NCI-H2196 treated with DMSO at 0.1 percent for 48 hours (cell line): ENCODE results near the gene PRELID1.
"Not testable (repeated sequence)": the region's sequence is repeated elsewhere in the genome, so short reads cannot be mapped to it uniquely, and the experiment has no call there.

Source experiments
- DNase-seq: peaks from one replicate; lab custom pipeline; 2025; ENCODE audit not compliant: unreplicated experiment; lab: John Stamatoyannopoulos, UW

Gene PRELID1, protein sequence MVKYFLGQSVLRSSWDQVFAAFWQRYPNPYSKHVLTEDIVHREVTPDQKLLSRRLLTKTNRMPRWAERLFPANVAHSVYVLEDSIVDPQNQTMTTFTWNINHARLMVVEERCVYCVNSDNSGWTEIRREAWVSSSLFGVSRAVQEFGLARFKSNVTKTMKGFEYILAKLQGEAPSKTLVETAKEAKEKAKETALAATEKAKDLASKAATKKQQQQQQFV

DNA sequence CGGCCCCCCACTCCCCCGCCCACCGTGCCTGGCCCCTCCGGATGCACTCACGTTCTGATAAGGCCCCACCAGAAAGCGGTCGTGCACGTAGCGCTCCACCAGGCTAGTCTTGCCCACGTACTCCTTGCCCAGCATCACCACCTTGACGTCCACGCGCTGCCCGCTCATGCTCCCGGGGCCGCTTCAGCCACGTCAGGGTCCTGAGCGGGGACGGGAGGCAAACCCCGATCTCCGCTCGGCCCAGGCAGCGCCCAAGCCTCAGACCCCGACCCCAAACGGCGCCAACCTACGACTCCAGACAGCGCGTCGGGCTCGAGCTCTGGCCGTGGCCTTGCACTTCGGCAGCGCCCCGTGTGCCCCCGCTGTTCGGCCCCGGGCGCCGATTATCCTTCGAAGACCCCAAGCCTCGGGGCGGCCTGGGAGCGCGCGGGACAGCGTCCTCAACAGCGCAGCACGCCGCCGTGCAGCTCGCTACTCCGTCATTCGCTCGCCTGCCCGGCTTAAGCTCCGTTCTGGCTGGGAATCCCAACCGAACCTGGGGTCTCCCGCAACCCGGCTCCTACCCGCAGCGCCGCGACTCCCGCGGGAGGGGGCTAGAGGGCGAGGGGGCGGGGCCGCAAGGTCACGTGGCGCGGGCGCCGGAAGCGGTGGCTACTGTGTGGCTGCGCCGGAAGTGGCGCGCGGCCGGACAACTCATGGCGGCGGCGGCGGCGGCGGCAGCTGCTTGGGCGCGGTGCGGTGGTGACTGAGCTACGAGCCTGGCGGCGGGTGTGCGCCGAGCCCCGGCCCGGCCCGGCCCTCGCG, at the start of gene PRELID1, which contains the start of gene RAB24:
PRELID1 (plus strand) TSS at position 679 of the 804 bp plus-strand sequence. CDS start 187 bp downstream, outside the sequence.
RAB24 (minus strand) TSS at position 599 of the 804 bp plus-strand sequence; CDS start at position 168, 431 bp downstream.
- DNase-seq: peak; percentile 47

DNA sequence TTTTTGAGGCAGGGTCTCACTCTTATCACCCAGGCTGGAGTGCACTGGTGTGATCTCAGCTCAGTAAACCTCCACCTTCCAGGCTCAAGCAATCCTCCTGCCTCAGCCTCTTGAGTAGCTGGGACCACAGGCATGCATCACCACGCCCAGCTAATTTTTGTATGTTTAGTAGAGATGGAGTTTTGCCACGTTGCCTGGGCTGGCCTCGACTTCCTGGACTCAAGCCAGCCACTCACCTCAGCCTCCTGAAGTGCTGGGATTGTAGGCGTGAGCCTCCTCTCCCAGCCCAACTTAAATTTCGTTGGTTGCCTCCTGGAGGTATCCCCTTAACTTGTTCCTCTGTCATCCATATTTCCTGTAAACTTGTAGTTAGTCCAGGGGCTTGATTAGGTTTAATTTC, 47.3 kb upstream of the PRELID1 start:
- DNase-seq: no peak

DNA sequence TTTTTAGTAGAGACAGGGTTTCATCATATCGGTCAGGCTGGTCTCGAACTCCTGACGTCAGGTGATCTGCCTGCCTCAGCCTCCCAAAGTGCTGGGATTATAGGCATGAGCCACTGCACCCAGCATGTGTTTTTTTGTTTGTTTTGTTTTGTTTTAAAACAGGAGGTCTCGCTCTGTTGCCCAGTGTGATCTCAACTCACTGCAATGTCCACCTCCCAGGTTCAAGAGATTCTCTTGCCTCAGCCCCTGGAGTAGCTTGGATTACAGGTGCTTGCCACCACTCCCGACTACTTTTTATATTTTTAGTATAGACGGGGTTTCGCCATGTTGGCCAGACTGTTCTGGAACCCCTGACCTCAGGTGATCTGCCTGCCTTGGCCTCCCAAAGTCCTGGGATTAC, 44.9 kb upstream of the PRELID1 start:
- DNase-seq: not testable (repeated sequence)

DNA sequence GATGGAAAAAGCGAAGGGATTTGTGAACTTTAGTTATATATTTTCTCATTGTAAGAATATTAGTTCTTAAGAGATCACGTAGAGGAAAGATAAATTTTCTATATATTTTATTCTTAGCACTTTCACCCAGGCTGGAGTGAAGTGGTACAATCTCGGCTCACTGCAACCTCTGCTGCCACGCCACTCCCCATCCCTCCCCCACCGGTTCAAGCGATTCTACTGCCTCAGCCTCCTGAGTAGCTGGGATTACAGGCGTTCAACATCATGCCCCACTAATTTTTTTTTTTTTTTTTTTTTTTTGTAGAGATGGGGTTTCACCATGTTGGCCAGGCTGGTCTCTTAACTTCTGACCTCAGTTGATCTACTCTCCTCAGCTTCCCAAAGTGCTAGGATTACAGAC, 42.6 kb upstream of the PRELID1 start:
- DNase-seq: no peak

DNA sequence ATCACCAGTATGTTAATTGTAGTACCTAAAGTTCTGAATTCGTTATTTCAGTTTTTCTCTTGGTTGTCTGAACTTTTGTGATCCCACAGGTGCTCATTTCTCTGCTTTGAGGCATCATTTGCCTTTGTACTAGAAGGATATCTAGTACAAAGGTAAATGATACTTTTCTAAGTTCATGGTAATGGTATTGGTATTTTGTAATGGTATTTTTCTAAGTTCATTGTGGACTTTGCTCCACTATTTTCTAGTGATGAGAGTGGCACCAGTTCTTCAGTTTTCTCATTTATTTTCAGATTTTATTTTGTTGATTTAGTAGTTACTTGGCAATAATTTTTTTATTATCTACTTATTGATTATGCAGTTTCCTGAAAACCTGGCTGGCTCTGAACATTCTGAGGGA, 42.1 kb upstream of the PRELID1 start:
- DNase-seq: no peak

DNA sequence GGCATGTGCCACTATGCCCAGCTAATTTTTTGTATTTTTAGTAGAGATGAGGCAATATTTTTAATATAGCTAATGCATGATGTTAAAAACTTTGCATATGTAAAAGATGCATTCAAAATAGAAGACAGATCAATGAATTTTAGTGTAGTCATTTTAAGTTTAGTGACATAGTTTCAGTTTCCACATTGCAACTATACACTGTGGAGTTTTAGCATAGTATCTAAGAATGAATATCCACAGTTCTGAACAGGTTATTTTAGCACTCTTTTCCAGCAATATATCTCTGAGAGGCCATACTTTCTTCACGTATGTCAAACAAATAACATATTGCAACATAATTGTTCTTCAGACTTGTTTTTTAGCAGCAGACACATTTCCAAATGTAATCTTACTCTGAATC, 39.4 kb upstream of the PRELID1 start:
- no peak for DNase-seq

DNA sequence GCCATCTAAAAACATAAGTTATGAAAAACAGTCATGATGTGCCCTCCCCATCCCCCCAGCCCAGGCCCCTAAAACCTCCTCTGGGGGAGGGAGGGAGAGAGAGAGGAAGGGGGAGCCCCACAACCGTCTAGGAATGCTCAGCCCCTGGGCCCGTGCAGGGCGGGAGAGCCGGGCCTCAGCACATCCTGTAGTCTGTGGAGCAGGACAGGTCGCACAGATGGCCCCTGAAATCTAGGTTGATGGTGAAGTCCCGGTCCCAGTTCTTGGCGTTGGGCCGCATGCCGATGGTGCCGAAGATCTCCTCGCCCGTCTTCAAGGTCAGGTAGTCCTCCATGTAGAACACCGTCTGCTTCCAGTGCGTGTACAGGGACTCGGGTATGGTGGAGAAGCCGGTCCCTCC, 38.2 kb upstream of the PRELID1 start:
- no peak for DNase-seq

DNA sequence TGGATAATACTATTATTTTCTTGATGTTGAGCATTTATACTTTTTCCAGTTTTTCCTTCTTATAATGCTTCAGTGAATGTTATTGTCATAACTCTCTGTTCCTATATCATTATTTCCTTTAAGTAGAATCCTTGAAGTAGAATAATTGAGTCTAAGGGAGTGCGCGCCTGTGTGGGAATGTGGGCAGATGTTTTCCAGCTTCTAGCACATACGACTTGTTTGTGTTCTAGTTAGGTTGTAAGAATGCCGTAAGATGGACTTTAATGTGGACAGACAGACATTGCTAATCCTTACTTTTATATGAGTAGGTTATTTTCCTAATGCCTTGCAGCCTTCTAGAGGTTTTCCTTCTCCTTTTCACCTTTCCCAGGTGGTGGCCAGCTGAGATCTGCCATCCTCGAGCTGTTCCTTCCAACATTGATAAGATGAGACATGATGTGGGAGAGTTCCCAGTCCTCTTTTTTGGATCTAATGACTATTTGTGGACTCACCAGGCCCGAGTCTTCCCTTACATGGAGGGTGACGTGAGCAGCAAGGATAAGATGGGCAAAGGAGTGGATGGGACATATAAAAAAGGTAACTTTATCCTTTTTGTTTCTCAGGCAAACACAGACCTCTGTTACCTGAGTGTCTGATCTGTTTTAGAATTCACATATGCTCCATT, 34.2 kb upstream of the PRELID1 start:
- no peak for DNase-seq

DNA sequence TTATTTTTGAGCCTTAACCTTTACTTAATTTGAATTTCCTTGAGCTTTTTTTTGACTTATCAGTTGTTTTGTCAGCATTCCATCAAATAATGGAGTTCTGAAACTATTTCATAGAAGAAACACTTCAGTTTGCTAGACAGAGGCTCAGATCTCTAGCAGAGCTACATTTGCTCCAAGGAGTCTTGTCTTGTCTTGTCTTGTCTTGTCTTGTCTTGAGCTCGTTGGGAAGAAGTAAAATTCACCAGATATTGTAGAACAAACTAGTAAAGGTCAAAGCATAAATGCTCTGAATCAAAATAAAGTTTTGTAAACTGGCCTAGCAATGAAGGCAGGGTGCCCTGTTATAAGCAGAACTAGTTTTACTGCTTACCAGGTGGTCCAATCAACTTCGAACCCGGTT, 33.6 kb upstream of the PRELID1 start:
- no peak for DNase-seq

DNA sequence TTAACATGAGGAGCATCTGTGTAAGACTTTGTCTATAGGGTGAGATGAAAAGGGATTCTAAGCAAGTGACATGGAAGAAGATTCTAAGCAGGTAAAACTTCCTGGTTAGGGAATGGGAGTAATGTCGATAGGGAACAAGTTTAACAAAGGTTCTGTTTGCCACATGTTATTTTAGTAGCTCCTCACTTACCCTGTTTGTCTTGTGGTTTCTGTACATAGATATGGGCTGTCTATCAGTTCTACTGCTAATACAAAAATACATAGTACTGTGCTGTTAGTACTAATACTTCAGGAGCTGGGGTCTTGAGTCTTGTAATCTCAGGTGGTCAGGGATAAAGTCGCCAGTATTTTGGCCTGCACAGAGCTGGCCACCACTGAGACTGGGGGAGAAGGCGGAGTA, 32.9 kb upstream of the PRELID1 start:
- DNase-seq: no peak

DNA sequence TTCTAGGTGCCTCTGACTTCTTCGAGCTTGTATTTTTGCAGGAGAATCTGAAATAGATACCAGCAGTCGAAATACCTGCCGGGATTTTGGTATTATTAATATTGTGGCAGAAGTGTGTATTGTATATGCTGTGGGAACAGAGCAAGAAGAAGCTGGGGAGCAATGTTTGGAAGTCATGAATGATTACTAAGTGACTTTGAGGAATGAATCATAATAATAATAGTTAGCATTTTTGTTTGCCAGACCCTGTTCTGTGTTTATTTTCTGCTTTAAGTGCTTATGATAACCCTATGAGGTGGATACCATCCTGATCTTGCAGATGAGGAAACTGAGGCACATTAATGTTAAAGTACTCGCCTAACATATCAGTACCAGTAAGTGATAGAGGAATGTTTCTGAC, 32.5 kb upstream of the PRELID1 start:
- DNase-seq: no peak

DNA sequence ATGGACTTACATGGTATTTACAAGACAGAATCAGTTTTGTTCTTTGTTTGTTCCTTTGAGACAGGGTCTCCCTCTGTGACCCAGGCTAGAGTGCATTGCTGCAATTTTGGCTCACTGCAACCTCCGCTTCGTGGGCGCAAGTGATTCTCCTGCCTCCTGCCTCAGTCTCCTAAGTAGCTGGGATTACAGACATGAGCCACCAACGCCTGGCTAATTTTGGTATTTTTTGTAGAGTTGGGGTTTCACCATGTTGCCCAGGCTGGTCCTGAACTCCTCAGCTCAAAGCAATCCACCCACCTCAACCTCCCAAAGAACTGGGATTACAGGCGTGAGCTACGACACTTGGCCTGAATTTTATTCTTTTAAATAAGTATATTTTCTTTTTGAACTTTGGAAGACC, 27.7 kb upstream of the PRELID1 start:
- DNase-seq: no peak

DNA sequence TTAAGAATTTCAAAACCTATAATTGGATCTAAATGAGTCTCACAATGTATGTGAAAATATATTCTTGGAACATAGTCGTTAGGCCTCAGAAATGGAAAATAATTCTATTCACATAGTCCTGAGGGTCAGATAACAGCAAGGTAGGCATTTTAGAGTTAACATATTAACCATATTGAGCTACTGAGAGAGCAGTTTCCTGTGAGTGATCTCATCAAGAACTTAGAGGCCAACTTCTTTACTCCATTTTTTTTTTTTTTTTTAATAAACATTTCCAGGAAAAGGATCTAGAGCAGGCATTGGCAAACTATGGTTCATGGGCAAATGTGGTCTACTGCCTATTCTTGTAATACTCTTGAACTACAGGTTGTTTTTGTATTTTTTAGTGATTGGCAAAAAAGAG, 26.7 kb upstream of the PRELID1 start:
- DNase-seq: no peak

DNA sequence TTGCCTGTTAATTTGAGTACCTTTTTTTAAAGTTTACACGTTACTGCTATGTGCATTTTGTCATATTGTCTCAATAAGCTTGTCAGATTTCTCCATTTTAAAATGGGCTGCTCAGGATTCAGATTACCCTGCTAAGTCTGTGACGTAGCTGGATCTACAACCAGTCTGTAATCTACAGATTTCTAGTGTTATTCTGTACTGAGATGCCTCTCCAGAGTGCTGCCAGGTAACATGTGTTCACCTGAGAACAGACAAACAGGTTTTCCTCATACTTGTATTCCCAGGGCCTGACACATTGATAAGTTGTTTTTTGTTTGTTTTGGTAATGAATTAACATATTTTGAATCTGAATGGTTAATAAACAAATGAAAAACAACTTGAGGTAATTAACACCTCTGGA, 15.4 kb upstream of the PRELID1 start:
- no peak for DNase-seq

DNA sequence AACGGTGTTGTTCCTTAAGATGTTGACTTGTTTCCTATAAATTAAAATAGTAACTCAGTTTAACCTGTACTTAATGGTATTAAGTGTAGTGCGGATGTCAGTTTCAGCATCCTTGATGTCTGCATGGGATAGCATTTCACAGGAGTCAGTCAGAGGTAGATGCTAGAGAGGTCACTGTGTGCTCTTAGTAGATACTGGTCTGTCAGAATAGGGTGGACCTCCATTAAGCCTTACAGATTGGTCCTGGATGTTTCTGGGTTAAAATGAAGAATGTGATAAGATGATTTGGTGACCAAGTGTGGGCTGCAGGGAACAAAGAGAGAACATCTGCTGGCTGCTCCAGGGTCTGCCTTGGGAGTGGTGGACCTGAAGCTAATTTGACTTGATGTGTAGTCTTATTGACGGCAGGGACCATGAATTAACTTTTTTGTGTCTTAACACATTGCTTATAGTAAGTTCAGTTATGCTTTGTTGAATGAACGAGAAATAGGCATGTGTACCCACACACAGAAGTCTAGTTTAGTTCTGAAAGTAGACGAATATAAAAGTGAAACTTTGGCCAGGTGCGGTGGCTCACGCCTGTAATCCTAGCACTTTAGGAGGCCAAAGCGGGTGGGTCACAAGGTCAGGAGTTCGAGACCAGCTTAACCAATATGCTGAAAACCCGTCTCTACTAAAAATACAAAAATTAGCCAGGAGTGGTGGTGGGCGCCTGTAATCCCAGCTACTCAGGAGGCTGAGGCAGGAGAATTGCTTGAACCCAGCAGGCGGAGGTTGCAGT, 12.6 kb upstream of the PRELID1 start:
- DNase-seq: no peak

DNA sequence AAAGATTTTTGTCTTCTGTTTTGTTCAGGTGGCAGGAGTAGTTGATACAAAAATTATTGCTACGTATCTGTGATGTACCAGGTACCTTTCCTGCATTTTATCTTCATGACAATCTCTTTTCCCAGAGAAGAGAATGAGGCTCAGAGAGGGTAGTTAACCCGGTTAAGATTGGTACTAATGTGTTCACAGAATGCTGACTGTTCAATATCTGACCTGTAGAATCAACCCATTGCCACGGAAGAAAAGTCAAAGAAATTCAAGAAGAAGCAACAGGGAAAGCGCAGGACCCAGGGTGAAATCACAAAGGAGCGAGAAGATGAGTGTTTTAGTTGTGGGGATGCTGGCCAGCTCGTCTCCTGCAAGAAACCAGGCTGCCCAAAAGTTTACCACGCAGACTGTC, 11.9 kb upstream of the PRELID1 start:
- DNase-seq: no peak

DNA sequence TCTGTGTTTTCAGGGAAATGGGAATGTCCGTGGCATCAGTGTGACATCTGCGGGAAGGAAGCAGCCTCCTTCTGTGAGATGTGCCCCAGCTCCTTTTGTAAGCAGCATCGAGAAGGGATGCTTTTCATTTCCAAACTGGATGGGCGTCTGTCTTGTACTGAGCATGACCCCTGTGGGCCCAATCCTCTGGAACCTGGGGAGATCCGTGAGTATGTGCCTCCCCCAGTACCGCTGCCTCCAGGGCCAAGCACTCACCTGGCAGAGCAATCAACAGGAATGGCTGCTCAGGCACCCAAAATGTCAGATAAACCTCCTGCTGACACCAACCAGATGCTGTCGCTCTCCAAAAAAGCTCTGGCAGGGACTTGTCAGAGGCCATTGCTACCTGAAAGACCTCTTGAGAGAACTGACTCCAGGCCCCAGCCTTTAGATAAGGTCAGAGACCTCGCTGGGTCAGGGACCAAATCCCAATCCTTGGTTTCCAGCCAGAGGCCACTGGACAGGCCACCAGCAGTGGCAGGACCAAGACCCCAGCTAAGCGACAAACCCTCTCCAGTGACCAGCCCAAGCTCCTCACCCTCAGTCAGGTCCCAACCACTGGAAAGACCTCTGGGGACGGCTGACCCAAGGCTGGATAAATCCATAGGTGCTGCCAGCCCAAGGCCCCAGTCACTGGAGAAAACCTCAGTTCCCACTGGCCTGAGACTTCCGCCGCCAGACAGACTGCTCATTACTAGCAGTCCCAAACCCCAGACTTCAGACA, 9.6 kb upstream of the PRELID1 start:
- DNase-seq: no peak

DNA sequence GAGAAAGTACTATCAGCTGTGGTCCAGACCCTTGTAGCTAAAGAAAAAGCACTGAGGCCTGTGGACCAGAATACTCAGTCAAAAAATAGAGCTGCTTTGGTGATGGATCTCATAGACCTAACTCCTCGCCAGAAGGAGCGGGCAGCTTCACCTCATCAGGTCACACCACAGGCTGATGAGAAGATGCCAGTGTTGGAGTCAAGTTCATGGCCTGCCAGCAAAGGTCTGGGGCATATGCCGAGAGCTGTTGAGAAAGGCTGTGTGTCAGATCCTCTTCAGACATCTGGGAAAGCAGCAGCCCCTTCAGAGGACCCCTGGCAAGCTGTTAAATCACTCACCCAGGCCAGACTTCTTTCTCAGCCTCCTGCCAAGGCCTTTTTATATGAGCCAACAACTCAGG, 9.0 kb upstream of the PRELID1 start:
- DNase-seq: no peak

DNA sequence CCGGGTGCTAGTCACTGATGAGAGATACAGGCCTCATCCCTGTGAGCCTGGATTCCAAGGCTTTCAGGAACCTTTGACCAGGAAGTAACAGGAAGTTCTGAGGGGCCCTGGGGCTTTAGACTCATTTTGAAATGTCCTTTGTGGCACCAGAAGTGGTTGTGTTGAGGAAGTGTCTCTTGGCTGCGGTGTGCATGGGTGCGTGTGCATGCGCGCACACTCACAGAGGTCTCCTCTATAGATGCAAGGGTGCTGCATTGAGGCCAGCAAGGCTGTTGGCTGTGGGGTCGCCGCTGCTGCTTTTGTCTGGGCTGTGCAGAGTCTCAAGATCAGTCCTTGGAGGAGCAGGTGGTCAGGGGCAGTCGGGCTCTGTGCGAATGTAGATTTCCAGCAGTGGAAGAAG, 7.7 kb upstream of the PRELID1 start:
- DNase-seq: no peak

DNA sequence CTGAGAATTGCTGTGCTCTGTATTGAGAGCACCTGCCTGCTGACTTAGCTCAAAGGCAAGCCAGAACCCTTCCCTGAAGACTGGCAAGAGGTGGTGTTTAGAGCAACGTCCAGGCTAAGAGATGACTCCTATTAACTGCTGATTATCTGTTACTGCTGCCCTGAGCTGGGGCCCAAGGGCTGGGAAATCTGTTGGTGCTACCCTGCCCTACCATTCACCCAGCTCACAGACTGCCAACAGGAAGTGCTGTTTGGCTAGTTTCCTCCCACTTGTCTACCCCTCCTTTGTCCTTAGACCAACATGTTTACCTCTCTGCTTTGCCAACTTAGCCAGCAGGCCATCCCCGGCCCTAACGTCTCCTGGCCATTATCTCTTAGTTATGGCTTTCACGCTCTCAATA, 7.0 kb upstream of the PRELID1 start:
- peak; percentile 31 for DNase-seq

DNA sequence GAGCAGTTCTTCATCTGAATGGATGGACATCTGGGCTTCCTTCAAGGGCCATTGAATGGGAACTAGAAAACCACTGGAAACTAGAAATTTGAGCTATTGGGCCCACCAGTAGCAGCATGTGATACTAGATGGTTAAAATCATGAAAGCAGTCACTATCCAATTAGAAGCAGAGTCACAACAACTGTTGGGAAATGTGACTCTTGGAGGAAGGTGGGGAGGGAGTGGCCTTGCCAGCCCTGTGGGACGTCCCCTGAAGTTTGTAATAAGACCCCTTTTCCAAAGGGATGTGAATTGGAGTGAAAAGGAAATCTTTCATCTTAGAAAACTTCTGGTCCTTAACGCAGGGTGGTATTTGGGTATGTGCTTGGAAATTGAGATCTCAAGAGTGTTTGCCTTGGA, 5.7 kb upstream of the PRELID1 start:
- DNase-seq: no peak
